SH-SY5Y (cell line): ENCODE results near the gene STAT3.

ENCODE experiments used
- GATA2 ChIP-seq: IDR thresholded peaks from 2 replicates; pipeline ENCODE4 v1.6.1; 2011; ENCODE audit warnings: mild to moderate bottlenecking, low read depth, low read length
- GATA3 ChIP-seq: IDR thresholded peaks from 2 replicates; pipeline ENCODE4 v1.6.1; 2011; ENCODE audit warnings: low read depth, mild to moderate bottlenecking, low read length, moderate library complexity

Gene STAT3

DNA sequence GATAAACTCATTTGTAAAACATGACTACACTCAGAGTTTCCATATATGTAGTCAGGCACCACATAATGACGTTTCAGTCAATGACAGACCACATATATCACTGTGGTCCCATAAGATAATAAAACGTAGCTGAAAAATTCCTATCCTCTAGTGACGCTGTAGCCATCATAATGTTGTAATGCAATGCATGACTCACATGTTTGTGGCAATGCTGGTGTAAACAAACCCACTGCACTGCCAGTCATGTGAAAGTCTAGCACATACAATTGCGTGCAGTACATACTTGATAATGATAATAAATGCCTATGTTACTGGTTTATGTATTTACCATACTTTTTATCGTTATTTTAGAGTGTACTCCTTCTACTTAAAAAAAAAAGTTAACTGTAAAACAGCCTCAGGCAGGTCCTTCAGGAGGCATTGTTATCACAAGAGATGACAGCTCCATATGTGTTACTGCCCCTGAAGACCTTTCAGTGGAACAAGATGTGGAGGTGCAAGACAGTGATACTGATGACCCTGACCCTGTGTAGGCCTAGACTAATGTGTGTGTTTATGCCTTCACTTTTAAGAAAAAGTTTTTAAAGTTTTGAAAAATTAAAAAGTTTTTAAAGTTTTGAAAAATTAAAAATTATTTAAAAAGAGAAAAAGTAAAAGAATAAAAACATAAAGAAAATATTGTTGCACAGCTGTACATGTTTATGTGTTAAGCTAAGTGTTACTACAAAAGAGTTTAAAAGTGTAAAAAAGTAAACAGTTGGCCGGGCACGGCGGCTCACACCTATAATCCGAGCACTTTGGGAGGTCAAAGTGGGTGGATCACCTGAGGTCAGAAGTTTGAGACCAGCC, 121.1 kb downstream of the STAT3 start:
- no peak for TF ChIP-seq GATA2
- no peak for TF ChIP-seq GATA3

DNA sequence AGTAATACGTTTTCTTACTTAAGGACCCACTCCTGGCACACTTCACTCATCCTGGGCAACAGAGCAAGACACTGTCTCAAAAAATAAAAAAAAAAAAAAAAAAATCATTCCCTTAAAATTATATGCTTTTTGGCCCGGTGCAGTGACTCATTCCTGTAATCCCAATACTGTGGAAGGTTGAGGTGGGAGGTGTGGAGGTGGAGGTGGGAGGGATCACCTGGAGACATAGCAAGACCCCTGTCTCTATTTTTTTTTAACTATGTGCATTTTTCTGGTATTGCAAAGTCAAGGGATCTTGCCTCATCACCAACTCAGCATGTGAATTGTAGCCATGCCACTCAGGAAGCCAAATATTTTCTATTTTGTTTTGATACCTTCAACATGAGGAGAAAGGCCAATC, 121.8 kb downstream of the STAT3 start:
- TF ChIP-seq GATA2 (no peak), GATA3 (no peak)
